Transverse colon (tissue), 3 donors: ENCODE results near the gene TMEM151A.

Experiments
- CTCF ChIP-seq, 5 experiments: fragments of 200-600 bp in 3 of 5; fragments of 450-650 bp in 2 of 5; sonication (generic) in 3 of 5; IDR thresholded peaks; 1 replicate in 2 of 5; 2 replicates in 3 of 5; pipeline ENCODE4 v1.5.1; 2016 to 2017; ENCODE audit warnings: antibody characterized with exemption in 5 of 5, inconsistent platforms in 3 of 5, mild to moderate bottlenecking in 2 of 5, moderate library complexity in 1 of 5
- POLR2A ChIP-seq: fragments of 450-650 bp; IDR thresholded peaks from one replicate; pipeline ENCODE4 v1.6.1; 2016; ENCODE audit warnings: antibody characterized with exemption, mild to moderate bottlenecking, moderate library complexity

- no peak for TF ChIP-seq CTCF (IDR thresholded peaks at IDR 0.05)
- TF ChIP-seq POLR2A: no peak
Observed at GRCh38 chr11:66294626-66295620, 3.2 kb downstream of the TMEM151A start.
